HG03159 (cell line): Measurements from ENCODE around the gene CASP10.

Experiments used
- ATAC-seq: cut with Tn5 transposase; IDR thresholded peaks from one replicate; pipeline ENCODE4 v1.9.1; 2021; ENCODE audit warnings: mild to moderate bottlenecking, moderate library complexity; ENCODE audit not compliant: unreplicated experiment

The CASP10 gene

GRCh38 chr2:201195331-201195730 is 12.4 kb downstream of the CASP10 start:
- no peak for ATAC-seq

- ATAC-seq, result no peak
Observed at GRCh38 chr2:201196003-201196402, 13.1 kb downstream of the CASP10 start.

GRCh38 chr2:201196803-201197202 is 13.9 kb downstream of the CASP10 start:
- ATAC-seq, result no peak

GRCh38 chr2:201197781-201198180 is 14.8 kb downstream of the CASP10 start:
- ATAC-seq, result no peak

- ATAC-seq, result no peak
Observed at GRCh38 chr2:201199847-201200246, 16.9 kb downstream of the CASP10 start.

GRCh38 chr2:201200345-201200744 is 17.4 kb downstream of the CASP10 start:
- ATAC-seq, result no peak

- ATAC-seq, result no peak
Observed at GRCh38 chr2:201201371-201201770, 18.4 kb downstream of the CASP10 start.

- ATAC-seq, result no peak
Observed at GRCh38 chr2:201203916-201204654, 21.1 kb downstream of the CASP10 start.

GRCh38 chr2:201204655-201205514 is 21.9 kb downstream of the CASP10 start:
- ATAC-seq, result no peak

GRCh38 chr2:201205515-201205849 is 22.5 kb downstream of the CASP10 start:
- no peak for ATAC-seq

GRCh38 chr2:201208563-201209252 is 25.8 kb downstream of the CASP10 start:
- ATAC-seq, result peak; percentile 78

- ATAC-seq, result no peak
Observed at GRCh38 chr2:201215963-201216362, 33.0 kb downstream of the CASP10 start.

- ATAC-seq, result no peak
Observed at GRCh38 chr2:201216918-201217317, 34.0 kb downstream of the CASP10 start.

- ATAC-seq, result no peak
Observed at GRCh38 chr2:201218780-201219179, 35.8 kb downstream of the CASP10 start.

GRCh38 chr2:201219328-201220096 is 36.6 kb downstream of the CASP10 start:
- ATAC-seq, result no peak

GRCh38 chr2:201220102-201220570 is 37.2 kb downstream of the CASP10 start:
- no peak for ATAC-seq

GRCh38 chr2:201223089-201224073 is 40.4 kb downstream of the CASP10 start:
- peak; percentile 87 for ATAC-seq

GRCh38 chr2:201228271-201228911 is 45.5 kb downstream of the CASP10 start:
- ATAC-seq, result no peak

- ATAC-seq, result no peak
Observed at GRCh38 chr2:201228912-201229290, 46.0 kb downstream of the CASP10 start.
